HL-60 (cell line): Measurements from ENCODE around the gene PIP5K1A.
A peak's percentile ranks its signal among the peaks of the same experiment; 100 is the strongest.
"Not testable (repeated sequence)": the region's sequence is repeated elsewhere in the genome, so short reads cannot be mapped to it uniquely, and the experiment has no call there.

Source experiments
- DNase-seq, 2 experiments: peaks; one replicate each; pipeline ENCODE4 v3.0.0-alpha.2; 2010 to 2020; ENCODE audit warnings: low read depth in 1 of 2, low spot score in 1 of 2
- H3K27ac ChIP-seq: fragments of 250-450 bp; sonication (Bioruptor Pico); replicated peaks from 2 replicates; pipeline ENCODE4 v1.5.1; 2020; ENCODE audit warnings: mild to moderate bottlenecking, moderate library complexity
- H3K27me3 ChIP-seq: fragments of 250-450 bp; sonication (Bioruptor Pico); 2 replicates; pipeline ENCODE4 v1.5.1; 2021; ENCODE audit warnings: mild to moderate bottlenecking, moderate library complexity; ENCODE audit not compliant: insufficient read depth, poor library complexity, severe bottlenecking
- H3K4me3 ChIP-seq: replicated peaks from 2 replicates; pipeline ENCODE4 v1.5.1; 2011; ENCODE audit warnings: mild to moderate bottlenecking, control low read depth, low read length; ENCODE audit not compliant: insufficient read depth
- GABPA ChIP-seq: IDR thresholded peaks from 2 replicates; pipeline ENCODE4 v1.6.1; 2012; ENCODE audit warnings: low read depth
- POLR2AphosphoS5 ChIP-seq: IDR thresholded peaks from 2 replicates; pipeline ENCODE4 v1.6.1; 2012; ENCODE audit warnings: low read depth
- SPI1 ChIP-seq: IDR thresholded peaks from 2 replicates; pipeline ENCODE4 v1.6.1; 2012; ENCODE audit warnings: low read depth, mild to moderate bottlenecking, borderline replicate concordance
- TF ChIP-seq, protein P1 (sequence below): IDR thresholded peaks from one replicate; pipeline ENCODE4 v1.5.1; 2011; ENCODE audit warnings: low read length, control low read depth, inconsistent platforms; ENCODE audit not compliant: insufficient read depth
- TF ChIP-seq, protein P2 (sequence below): IDR thresholded peaks from 2 replicates; pipeline ENCODE4 v1.6.1; 2012; ENCODE audit warnings: low read depth; ENCODE audit not compliant: insufficient replicate concordance

The PIP5K1A gene

DNA sequence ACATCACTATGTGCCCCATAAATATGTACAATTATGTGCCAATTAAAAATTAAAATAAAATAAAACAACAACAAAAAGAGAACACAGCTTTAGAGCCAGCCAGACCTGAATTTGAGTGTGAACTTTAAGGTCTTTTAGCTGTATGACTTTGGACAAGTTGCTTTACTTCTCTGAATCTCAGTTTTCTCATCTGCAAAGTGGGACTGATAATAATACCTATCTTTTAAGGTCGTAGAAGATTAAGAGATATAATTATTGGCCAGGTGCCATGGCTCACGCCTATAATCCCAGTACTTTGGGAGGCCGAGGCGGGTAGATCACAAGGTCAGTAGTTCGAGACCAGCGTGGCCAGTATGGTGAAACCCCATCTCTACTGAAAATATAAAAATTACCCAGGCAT lies 5.0 kb upstream of the PIP5K1A start:
- TF ChIP-seq GABPA (no peak), POLR2AphosphoS5 (no peak), SPI1 (no peak)
- TF ChIP-seq, protein P1, sequence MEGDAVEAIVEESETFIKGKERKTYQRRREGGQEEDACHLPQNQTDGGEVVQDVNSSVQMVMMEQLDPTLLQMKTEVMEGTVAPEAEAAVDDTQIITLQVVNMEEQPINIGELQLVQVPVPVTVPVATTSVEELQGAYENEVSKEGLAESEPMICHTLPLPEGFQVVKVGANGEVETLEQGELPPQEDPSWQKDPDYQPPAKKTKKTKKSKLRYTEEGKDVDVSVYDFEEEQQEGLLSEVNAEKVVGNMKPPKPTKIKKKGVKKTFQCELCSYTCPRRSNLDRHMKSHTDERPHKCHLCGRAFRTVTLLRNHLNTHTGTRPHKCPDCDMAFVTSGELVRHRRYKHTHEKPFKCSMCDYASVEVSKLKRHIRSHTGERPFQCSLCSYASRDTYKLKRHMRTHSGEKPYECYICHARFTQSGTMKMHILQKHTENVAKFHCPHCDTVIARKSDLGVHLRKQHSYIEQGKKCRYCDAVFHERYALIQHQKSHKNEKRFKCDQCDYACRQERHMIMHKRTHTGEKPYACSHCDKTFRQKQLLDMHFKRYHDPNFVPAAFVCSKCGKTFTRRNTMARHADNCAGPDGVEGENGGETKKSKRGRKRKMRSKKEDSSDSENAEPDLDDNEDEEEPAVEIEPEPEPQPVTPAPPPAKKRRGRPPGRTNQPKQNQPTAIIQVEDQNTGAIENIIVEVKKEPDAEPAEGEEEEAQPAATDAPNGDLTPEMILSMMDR: no peak
- TF ChIP-seq, protein P2, sequence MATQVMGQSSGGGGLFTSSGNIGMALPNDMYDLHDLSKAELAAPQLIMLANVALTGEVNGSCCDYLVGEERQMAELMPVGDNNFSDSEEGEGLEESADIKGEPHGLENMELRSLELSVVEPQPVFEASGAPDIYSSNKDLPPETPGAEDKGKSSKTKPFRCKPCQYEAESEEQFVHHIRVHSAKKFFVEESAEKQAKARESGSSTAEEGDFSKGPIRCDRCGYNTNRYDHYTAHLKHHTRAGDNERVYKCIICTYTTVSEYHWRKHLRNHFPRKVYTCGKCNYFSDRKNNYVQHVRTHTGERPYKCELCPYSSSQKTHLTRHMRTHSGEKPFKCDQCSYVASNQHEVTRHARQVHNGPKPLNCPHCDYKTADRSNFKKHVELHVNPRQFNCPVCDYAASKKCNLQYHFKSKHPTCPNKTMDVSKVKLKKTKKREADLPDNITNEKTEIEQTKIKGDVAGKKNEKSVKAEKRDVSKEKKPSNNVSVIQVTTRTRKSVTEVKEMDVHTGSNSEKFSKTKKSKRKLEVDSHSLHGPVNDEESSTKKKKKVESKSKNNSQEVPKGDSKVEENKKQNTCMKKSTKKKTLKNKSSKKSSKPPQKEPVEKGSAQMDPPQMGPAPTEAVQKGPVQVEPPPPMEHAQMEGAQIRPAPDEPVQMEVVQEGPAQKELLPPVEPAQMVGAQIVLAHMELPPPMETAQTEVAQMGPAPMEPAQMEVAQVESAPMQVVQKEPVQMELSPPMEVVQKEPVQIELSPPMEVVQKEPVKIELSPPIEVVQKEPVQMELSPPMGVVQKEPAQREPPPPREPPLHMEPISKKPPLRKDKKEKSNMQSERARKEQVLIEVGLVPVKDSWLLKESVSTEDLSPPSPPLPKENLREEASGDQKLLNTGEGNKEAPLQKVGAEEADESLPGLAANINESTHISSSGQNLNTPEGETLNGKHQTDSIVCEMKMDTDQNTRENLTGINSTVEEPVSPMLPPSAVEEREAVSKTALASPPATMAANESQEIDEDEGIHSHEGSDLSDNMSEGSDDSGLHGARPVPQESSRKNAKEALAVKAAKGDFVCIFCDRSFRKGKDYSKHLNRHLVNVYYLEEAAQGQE: no peak
- Histone ChIP-seq H3K27me3 (no peaks in the 10 kb centered on the region), H3K27ac (no peak overlapping the region), H3K4me3 (no peak overlapping the region)
- DNase-seq: no peak

DNA sequence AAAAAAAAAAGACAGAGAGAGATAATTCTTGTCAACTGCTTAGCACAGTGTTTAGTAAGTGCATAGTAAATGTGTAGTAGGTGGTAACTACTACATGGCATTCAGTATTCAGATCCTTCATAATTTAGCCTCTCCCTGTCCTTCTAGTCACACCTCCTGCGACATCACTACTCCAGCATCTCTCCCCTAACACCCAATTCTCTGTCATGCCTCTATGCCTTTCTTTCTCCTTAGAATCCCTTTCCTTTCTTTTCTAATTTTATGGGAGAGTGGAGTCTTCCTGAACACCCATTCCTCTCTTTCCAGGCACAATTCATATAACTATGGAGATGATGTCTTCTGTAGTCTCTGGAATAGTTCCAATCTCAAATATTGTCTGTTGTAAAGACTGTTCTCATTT lies 4.5 kb upstream of the PIP5K1A start:
- TF ChIP-seq SPI1: no peak
- no peak for TF ChIP-seq GABPA
- TF ChIP-seq, protein P2: no peak
- TF ChIP-seq, protein P1: no peak
- no peak for TF ChIP-seq POLR2AphosphoS5

DNA sequence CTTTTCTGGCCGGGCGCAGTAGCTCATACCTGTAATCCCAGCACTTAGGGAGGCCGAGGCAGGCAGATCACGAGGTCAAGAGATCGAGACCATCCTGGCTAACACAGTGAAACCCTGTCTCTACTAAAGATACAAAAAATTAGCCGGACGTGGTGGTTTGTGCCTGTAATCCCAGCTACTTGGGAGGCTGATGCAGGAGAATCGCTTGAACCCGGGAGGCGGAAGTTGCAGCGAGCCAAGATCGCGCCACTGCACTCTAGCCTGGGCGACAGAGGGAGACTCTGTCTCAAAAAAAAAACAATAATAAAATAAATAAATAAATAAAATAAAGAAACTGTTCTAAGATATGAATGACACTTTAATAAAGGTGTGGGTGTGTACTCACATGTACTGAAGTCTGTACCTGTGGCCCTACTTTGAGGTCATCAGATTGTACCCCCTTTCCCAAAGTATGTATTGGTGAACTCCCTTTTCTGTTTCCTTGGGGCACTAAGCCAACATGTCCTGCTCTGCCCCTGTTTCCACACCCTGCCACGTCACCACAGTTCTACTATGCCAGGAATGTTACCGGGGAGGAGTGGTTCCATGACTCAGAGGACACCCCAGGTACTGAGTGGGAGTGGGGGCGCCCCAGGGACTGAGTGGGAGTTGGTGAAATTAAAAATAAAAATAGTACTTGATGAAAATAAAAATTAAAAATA lies 3.3 kb upstream of the PIP5K1A start:
- TF ChIP-seq POLR2AphosphoS5: peak; percentile 20; the same call in 1 of the 2 replicates
- DNase-seq: peak; percentile 16 to 78
- H3K27me3 ChIP-seq: not testable (repeated sequence)
- H3K4me3 ChIP-seq: peak overlapping the region; percentile 32
- peak overlapping the region; percentile 61 for H3K27ac ChIP-seq

More for the DNA sequence above, 4.5 kb upstream of the PIP5K1A start:
- Histone ChIP-seq H3K4me3 (no peak overlapping the region), H3K27ac (no peak overlapping the region), H3K27me3 (no peaks in the 10 kb centered on the region)
- no peak for DNase-seq

DNA sequence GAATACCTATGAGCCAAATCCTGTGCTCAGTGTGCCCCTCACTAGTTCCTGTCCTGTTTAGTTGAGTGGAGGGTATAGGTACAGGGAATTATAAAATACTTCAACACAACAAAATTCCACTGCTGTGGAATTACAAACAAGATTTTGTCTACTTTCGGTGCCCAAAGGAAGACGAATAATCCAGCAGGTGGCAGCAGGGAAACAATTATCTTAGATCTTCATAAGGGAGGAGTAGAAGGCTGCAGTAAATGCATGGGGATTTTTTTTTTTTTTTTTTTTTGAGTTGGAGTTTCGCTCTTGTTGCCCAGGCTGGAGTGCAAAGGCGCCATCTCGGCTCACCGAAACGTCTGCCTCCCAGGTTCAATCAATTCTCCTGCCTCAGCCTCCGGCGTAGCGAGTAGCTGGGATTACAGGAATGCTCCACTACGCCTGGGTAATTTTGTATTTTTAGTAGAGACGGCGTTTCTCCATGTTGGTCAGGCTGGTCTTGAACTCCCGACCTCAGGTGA lies 2.0 kb upstream of the PIP5K1A start:
- Histone ChIP-seq H3K27me3 (no peaks in the 10 kb centered on the region), H3K4me3 (peak overlapping the region; percentile 21), H3K27ac (peak overlapping the region; percentile 47)
- TF ChIP-seq, protein P1: peak; percentile 56
- no peak for TF ChIP-seq SPI1
- peak; percentile 47 to 83 for DNase-seq
